Keratinocyte (primary cell): ENCODE results near the gene NOS1AP. TPM values are rescaled to one million over a fixed set of nuclear protein-coding genes. Genes with fewer than 3 reads are reported as not detected.
A peak's percentile ranks its signal among the peaks of the same experiment; 100 is the strongest.

Source experiments
- DNase-seq: peaks from one replicate; pipeline ENCODE4 v3.0.0-alpha.2; 2011; ENCODE audit warnings: low read depth, missing footprints, low spot score
- FAIRE-seq: peaks from 2 replicates; lab custom pipeline; 2011; peaks lifted over from hg19 to GRCh38; lab: Jason Lieb, UNC
- H2AFZ ChIP-seq: 2 replicates; pipeline ENCODE4 v1.6.0; 2012; ENCODE audit warnings: low read length, control low read depth, inconsistent platforms; ENCODE audit not compliant: control insufficient read depth
- H3K27ac ChIP-seq: 2 replicates; pipeline ENCODE4 v1.5.1; 2011; ENCODE audit warnings: low read length; ENCODE audit not compliant: control insufficient read depth, insufficient read depth
- H3K27me3 ChIP-seq: 3 replicates; pipeline ENCODE4 v1.6.0; 2011; ENCODE audit warnings: low read length; ENCODE audit not compliant: control insufficient read depth, insufficient read depth; ENCODE audit errors: extremely low read depth
- H3K36me3 ChIP-seq, 2 experiments: 2 replicates in 1 of 2; 3 replicates in 1 of 2; pipeline ENCODE4 v1.5.1; 2011; ENCODE audit warnings: low read length in 2 of 2, mild to moderate bottlenecking in 1 of 2; ENCODE audit not compliant: control insufficient read depth in 2 of 2, insufficient read depth in 2 of 2; ENCODE audit errors: extremely low read depth in 1 of 2
- H3K4me1 ChIP-seq: 3 replicates; pipeline ENCODE4 v1.5.1; 2011; ENCODE audit warnings: low read length; ENCODE audit not compliant: control insufficient read depth, insufficient read depth; ENCODE audit errors: extremely low read depth
- H3K4me2 ChIP-seq: 3 replicates; pipeline ENCODE4 v1.6.0; 2011; ENCODE audit warnings: low read depth, low read length; ENCODE audit not compliant: control insufficient read depth, insufficient read depth; ENCODE audit errors: extremely low read depth
- H3K4me3 ChIP-seq, 3 experiments: fragments of 200-600 bp in 1 of 3; sonication (generic) in 1 of 3; 2 replicates in 2 of 3; 3 replicates in 1 of 3; pipeline ENCODE4 v1.5.1; 2011 to 2016; ENCODE audit warnings: low read length in 3 of 3, mild to moderate bottlenecking in 3 of 3, control low read depth in 2 of 3, inconsistent platforms in 1 of 3, low read depth in 1 of 3, mixed read lengths in 1 of 3, mixed run types in 1 of 3, moderate library complexity in 1 of 3; ENCODE audit not compliant: control insufficient read depth in 2 of 3, insufficient read depth in 2 of 3; ENCODE audit errors: extremely low read depth in 1 of 3
- H3K79me2 ChIP-seq: 2 replicates; pipeline ENCODE4 v1.6.0; 2012; ENCODE audit warnings: low read length; ENCODE audit not compliant: control insufficient read depth, insufficient read depth
- H3K9ac ChIP-seq: 3 replicates; pipeline ENCODE4 v1.6.0; 2011; ENCODE audit warnings: low read length; ENCODE audit not compliant: control insufficient read depth, insufficient read depth; ENCODE audit errors: extremely low read depth
- H3K9me1 ChIP-seq: 3 replicates; pipeline ENCODE4 v1.6.0; 2011; ENCODE audit warnings: low read length; ENCODE audit not compliant: control insufficient read depth, insufficient read depth; ENCODE audit errors: extremely low read depth
- H3K9me3 ChIP-seq: 2 replicates; pipeline ENCODE4 v1.5.1; 2012; ENCODE audit warnings: low read depth, low read length; ENCODE audit not compliant: control insufficient read depth
- H4K20me1 ChIP-seq: 3 replicates; pipeline ENCODE4 v1.6.0; 2011; ENCODE audit warnings: low read length; ENCODE audit not compliant: control insufficient read depth, insufficient read depth; ENCODE audit errors: extremely low read depth
- EZH2 ChIP-seq: IDR thresholded peaks from one replicate; pipeline ENCODE4 v1.6.1; 2012; ENCODE audit warnings: inconsistent platforms, mild to moderate bottlenecking, low read length, moderate library complexity
- dilution Hi-C: fragments of 300-500 bp; cut with MboI; formaldehyde crosslinking; loops from one replicate; pipeline ENCODE4 v1.7.0; 2020; ENCODE audit warnings: low sequenced_read_pairs; ENCODE audit not compliant: extremely low pct_ligation_motif_present
- polyA plus RNA-seq, 5 experiments: library from polyadenylated mRNA; depleted of rRNA in 3 of 5; stranded (reverse) in 3 of 5; stranded (forward) in 1 of 5; unstranded in 1 of 5; fragments of >200 nt; gene quantifications; 1 replicate in 1 of 5; 2 replicates in 3 of 5; 3 replicates in 1 of 5; pipeline versions ENCODE4 v1.2.1 to v1.2.3, GENCODE V29; 2011 to 2012; ENCODE audit warnings: missing spikeins in 2 of 5, low read depth in 1 of 5, low replicate concordance in 1 of 5
- TF ChIP-seq, protein P1 (sequence below), 3 experiments: IDR thresholded peaks in 1 of 3; conservative IDR thresholded peaks in 1 of 3; optimal IDR thresholded peaks in 1 of 3; 2 replicates in 2 of 3; 3 replicates in 1 of 3; pipeline versions ENCODE3 to v1.5.1; 2011; ENCODE audit warnings: low read length in 3 of 3, mild to moderate bottlenecking in 3 of 3, moderate library complexity in 2 of 3, control low read depth in 1 of 3, inconsistent platforms in 1 of 3; ENCODE audit not compliant: insufficient read depth in 2 of 3; ENCODE audit errors: extremely low read depth in 1 of 3

Gene NOS1AP
- polyA plus RNA-seq, 1 donor (not counting 4 experiments of a cell fraction or from before 2014, with no cell fraction given), result not detected

GRCh38 chr1:162275622-162276175, 206.2 kb downstream of the NOS1AP start:
- Histone ChIP-seq H3K9me3 (no peaks in the 10 kb centered on the region), H3K36me3 (no peaks in the 10 kb centered on the region), H3K79me2 (no peaks in the 10 kb centered on the region), H3K9me1 (no peaks in the 10 kb centered on the region), H3K27me3 (no peaks in the 10 kb centered on the region), H3K27ac (no peak overlapping the region), H3K4me3 (no peak overlapping the region), H3K9ac (no peak overlapping the region), H4K20me1 (no peaks in the 10 kb centered on the region), H2AFZ (no peak overlapping the region), H3K4me2 (no peak overlapping the region), H3K4me1 (no peaks in the 10 kb centered on the region)
- dilution Hi-C loops, result no loop called here
- no peak for DNase-seq
- no peak for FAIRE-seq
- no peak for TF ChIP-seq EZH2
- TF ChIP-seq, protein P1, sequence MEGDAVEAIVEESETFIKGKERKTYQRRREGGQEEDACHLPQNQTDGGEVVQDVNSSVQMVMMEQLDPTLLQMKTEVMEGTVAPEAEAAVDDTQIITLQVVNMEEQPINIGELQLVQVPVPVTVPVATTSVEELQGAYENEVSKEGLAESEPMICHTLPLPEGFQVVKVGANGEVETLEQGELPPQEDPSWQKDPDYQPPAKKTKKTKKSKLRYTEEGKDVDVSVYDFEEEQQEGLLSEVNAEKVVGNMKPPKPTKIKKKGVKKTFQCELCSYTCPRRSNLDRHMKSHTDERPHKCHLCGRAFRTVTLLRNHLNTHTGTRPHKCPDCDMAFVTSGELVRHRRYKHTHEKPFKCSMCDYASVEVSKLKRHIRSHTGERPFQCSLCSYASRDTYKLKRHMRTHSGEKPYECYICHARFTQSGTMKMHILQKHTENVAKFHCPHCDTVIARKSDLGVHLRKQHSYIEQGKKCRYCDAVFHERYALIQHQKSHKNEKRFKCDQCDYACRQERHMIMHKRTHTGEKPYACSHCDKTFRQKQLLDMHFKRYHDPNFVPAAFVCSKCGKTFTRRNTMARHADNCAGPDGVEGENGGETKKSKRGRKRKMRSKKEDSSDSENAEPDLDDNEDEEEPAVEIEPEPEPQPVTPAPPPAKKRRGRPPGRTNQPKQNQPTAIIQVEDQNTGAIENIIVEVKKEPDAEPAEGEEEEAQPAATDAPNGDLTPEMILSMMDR (optimal IDR thresholded peaks at IDR 0.05 in 1 of 3, IDR thresholded peaks at IDR 0.05 in 1 of 3, conservative IDR thresholded peaks at IDR 0.05 in 1 of 3; ENCODE audit: extremely low read depth in 1 of 3, insufficient read depth in 2 of 3, low read length in 3 of 3), result no peak

GRCh38 chr1:162276493-162276892, 207.0 kb downstream of the NOS1AP start:
- H2AFZ ChIP-seq, result no peak overlapping the region
- H3K36me3 ChIP-seq, result no peaks in the 10 kb centered on the region
- H3K27ac ChIP-seq, result no peak overlapping the region
- no peaks in the 10 kb centered on the region for H4K20me1 ChIP-seq
- H3K4me2 ChIP-seq, result no peak overlapping the region
- dilution Hi-C loops, result no loop called here
- H3K9me1 ChIP-seq, result no peaks in the 10 kb centered on the region
- no peaks in the 10 kb centered on the region for H3K9me3 ChIP-seq
- TF ChIP-seq, protein P1 (optimal IDR thresholded peaks at IDR 0.05 in 1 of 3, IDR thresholded peaks at IDR 0.05 in 1 of 3, conservative IDR thresholded peaks at IDR 0.05 in 1 of 3; ENCODE audit: extremely low read depth in 1 of 3, insufficient read depth in 2 of 3, low read length in 3 of 3), result peak in 2 of 3 experiments; percentile 31 to 37
- no peak for TF ChIP-seq EZH2
- H3K27me3 ChIP-seq, result no peaks in the 10 kb centered on the region
- H3K4me1 ChIP-seq, result no peaks in the 10 kb centered on the region
- FAIRE-seq (no peak), DNase-seq (no peak)
- no peak overlapping the region for H3K4me3 ChIP-seq
- H3K79me2 ChIP-seq, result no peaks in the 10 kb centered on the region
- H3K9ac ChIP-seq, result no peak overlapping the region
